Panc1 (cell line): Measurements from ENCODE around the gene FRMD4A. TPM values are rescaled to one million over a fixed set of nuclear protein-coding genes. Genes with fewer than 3 reads are reported as not detected.

ENCODE experiments used
- ATAC-seq: fragments of 200-7000 bp; cut with Tn5 transposase; 2 replicates; pipeline ENCODE4 v1.9.1; 2020; ENCODE audit warnings: mild to moderate bottlenecking, moderate library complexity
- BruUV-seq: library from RNA; stranded (reverse); fragments of 400-500 nt; replicated peaks from 2 replicates; lab custom pipeline; 2021; lab: Mats Ljungman, UMichigan
- CTCF ChIA-PET: fragments of 300-600 bp; sonication (Branson Sonifier 250); formaldehyde crosslinking; loops from one replicate; lab custom pipeline; 2022; ENCODE audit warnings: antibody characterized with exemption; lab: Charles Lee
- POLR2A ChIA-PET: fragments of 300-600 bp; sonication (Branson Sonifier 250); formaldehyde crosslinking; loops from one replicate; lab custom pipeline; 2022; ENCODE audit warnings: antibody characterized with exemption; lab: Charles Lee
- DNase-seq: peaks from one replicate; pipeline ENCODE4 v3.0.0-alpha.2; 2010; ENCODE audit warnings: low read depth, low spot score
- H3K27ac ChIP-seq: 2 replicates; pipeline ENCODE4 v1.5.1; 2011; ENCODE audit warnings: mild to moderate bottlenecking, low read length, inconsistent platforms
- H3K27me3 ChIP-seq: fragments of 200-500 bp; sonication (Bioruptor generic); 2 replicates; pipeline ENCODE4 v1.6.0; 2014; ENCODE audit warnings: low read length, inconsistent platforms; ENCODE audit not compliant: control insufficient read depth, insufficient read depth
- H3K36me3 ChIP-seq: fragments of 200-500 bp; sonication (Bioruptor generic); 2 replicates; pipeline ENCODE4 v1.5.1; 2014; ENCODE audit warnings: inconsistent platforms, mild to moderate bottlenecking, low read length, moderate library complexity; ENCODE audit not compliant: control insufficient read depth, insufficient read depth
- H3K4me1 ChIP-seq: 2 replicates; pipeline ENCODE4 v1.5.1; 2011; ENCODE audit warnings: inconsistent platforms, mild to moderate bottlenecking, low read length, moderate library complexity; ENCODE audit not compliant: control insufficient read depth, insufficient read depth
- H3K4me3 ChIP-seq, 2 experiments: 2 replicates each; pipeline ENCODE4 v1.5.1; 2011 to 2012; ENCODE audit warnings: low read depth in 2 of 2, low read length in 2 of 2, mild to moderate bottlenecking in 2 of 2, inconsistent platforms in 1 of 2, moderate library complexity in 1 of 2
- H3K9me3 ChIP-seq: fragments of 200-500 bp; sonication (Bioruptor generic); 2 replicates; pipeline ENCODE4 v1.5.1; 2014; ENCODE audit warnings: low read depth, mild to moderate bottlenecking, inconsistent platforms, low read length, moderate library complexity; ENCODE audit not compliant: control insufficient read depth, insufficient read depth
- POLR2AphosphoS5 ChIP-seq: IDR thresholded peaks from 2 replicates; pipeline ENCODE4 v1.6.1; 2012; ENCODE audit warnings: mild to moderate bottlenecking, low read depth, low read length, moderate library complexity
- SIN3A ChIP-seq: IDR thresholded peaks from 2 replicates; pipeline ENCODE4 v1.6.1; 2012; ENCODE audit warnings: low read depth, mild to moderate bottlenecking, low read length, moderate library complexity, borderline replicate concordance; ENCODE audit not compliant: insufficient read depth
- TCF7L2 ChIP-seq: IDR thresholded peaks from 2 replicates; pipeline ENCODE4 v1.6.1; 2011; ENCODE audit warnings: mild to moderate bottlenecking, low read depth, low read length, inconsistent platforms
- in situ Hi-C: cut with HindIII; loops from 2 replicates; pipeline ENCODE4 v1.10.0; 2016; ENCODE audit warnings: low sequenced_read_pairs, low pct_unique_long_range_greater_than_20kb
- intact Hi-C: fragments of 100-400 bp; cut with micrococcal nuclease; formaldehyde crosslinking; loops from one replicate; pipeline ENCODE4 v1.10.0; 2022; ENCODE audit not compliant: unreplicated experiment
- total RNA-seq: library from RNA; stranded (reverse); gene quantifications from one replicate; pipeline ENCODE4 v1.2.1, GENCODE V29; 2021; ENCODE audit not compliant: unreplicated experiment
- TF ChIP-seq, protein P1 (sequence below), 2 experiments: IDR thresholded peaks; 2 replicates each; pipeline ENCODE4 v1.6.1; 2011 to 2012; ENCODE audit warnings: low read depth in 2 of 2, control low read depth in 1 of 2, low read length in 1 of 2, mild to moderate bottlenecking in 1 of 2, moderate library complexity in 1 of 2; ENCODE audit not compliant: insufficient read depth in 1 of 2
- TF ChIP-seq, protein P2 (sequence below): fragments of 450-650 bp; IDR thresholded peaks from 2 replicates; pipeline ENCODE4 v1.5.1; 2017; ENCODE audit warnings: mild to moderate bottlenecking

The FRMD4A gene
- total RNA-seq, 1 experiment from 2014 or later = 7.1 TPM

GRCh38 chr10:14066106-14066505 lies 264.6 kb downstream of the FRMD4A start:
- Histone ChIP-seq H3K27me3 (no peaks in the 10 kb centered on the region; the same call in 1 of the 2 replicates), H3K36me3 (no peaks in the 10 kb centered on the region), H3K9me3 (no peaks in the 10 kb centered on the region), H3K4me3 (no peak overlapping the region), H3K4me1 (no peaks in the 10 kb centered on the region), H3K27ac (no peak overlapping the region)
- POLR2A ChIA-PET = no interaction called here
- in situ Hi-C loops = no loop called here
- intact Hi-C loops = no loop called here
- TF ChIP-seq TCF7L2 (no peak), POLR2AphosphoS5 (no peak), SIN3A (no peak)
- TF ChIP-seq, protein P1, sequence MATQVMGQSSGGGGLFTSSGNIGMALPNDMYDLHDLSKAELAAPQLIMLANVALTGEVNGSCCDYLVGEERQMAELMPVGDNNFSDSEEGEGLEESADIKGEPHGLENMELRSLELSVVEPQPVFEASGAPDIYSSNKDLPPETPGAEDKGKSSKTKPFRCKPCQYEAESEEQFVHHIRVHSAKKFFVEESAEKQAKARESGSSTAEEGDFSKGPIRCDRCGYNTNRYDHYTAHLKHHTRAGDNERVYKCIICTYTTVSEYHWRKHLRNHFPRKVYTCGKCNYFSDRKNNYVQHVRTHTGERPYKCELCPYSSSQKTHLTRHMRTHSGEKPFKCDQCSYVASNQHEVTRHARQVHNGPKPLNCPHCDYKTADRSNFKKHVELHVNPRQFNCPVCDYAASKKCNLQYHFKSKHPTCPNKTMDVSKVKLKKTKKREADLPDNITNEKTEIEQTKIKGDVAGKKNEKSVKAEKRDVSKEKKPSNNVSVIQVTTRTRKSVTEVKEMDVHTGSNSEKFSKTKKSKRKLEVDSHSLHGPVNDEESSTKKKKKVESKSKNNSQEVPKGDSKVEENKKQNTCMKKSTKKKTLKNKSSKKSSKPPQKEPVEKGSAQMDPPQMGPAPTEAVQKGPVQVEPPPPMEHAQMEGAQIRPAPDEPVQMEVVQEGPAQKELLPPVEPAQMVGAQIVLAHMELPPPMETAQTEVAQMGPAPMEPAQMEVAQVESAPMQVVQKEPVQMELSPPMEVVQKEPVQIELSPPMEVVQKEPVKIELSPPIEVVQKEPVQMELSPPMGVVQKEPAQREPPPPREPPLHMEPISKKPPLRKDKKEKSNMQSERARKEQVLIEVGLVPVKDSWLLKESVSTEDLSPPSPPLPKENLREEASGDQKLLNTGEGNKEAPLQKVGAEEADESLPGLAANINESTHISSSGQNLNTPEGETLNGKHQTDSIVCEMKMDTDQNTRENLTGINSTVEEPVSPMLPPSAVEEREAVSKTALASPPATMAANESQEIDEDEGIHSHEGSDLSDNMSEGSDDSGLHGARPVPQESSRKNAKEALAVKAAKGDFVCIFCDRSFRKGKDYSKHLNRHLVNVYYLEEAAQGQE (IDR thresholded peaks at IDR 0.05; ENCODE audit: insufficient read depth in 1 of 2, low read depth in 2 of 2, low read length in 1 of 2) = no peak
- TF ChIP-seq, protein P2, sequence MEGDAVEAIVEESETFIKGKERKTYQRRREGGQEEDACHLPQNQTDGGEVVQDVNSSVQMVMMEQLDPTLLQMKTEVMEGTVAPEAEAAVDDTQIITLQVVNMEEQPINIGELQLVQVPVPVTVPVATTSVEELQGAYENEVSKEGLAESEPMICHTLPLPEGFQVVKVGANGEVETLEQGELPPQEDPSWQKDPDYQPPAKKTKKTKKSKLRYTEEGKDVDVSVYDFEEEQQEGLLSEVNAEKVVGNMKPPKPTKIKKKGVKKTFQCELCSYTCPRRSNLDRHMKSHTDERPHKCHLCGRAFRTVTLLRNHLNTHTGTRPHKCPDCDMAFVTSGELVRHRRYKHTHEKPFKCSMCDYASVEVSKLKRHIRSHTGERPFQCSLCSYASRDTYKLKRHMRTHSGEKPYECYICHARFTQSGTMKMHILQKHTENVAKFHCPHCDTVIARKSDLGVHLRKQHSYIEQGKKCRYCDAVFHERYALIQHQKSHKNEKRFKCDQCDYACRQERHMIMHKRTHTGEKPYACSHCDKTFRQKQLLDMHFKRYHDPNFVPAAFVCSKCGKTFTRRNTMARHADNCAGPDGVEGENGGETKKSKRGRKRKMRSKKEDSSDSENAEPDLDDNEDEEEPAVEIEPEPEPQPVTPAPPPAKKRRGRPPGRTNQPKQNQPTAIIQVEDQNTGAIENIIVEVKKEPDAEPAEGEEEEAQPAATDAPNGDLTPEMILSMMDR = no peak
- BruUV-seq = no TSS peak
- DNase-seq = no peak
- CTCF ChIA-PET = no interaction called here
- no peak for ATAC-seq

- ATAC-seq (no peak), DNase-seq (no peak)
- no peaks in the 10 kb centered on the region; the same call in 1 of the 2 replicates for H3K27me3 ChIP-seq
- H3K4me1 ChIP-seq = no peaks in the 10 kb centered on the region
- TF ChIP-seq POLR2AphosphoS5 (no peak), SIN3A (no peak), TCF7L2 (no peak)
- TF ChIP-seq, protein P2 = no peak
- TF ChIP-seq, protein P1 (IDR thresholded peaks at IDR 0.05; ENCODE audit: insufficient read depth in 1 of 2, low read depth in 2 of 2, low read length in 1 of 2) = no peak
- in situ Hi-C loops (no loop called here), intact Hi-C loops (no loop called here)
- H3K4me3 ChIP-seq = no peak overlapping the region
- H3K36me3 ChIP-seq = no peaks in the 10 kb centered on the region
- no peak overlapping the region for H3K27ac ChIP-seq
- no peaks in the 10 kb centered on the region for H3K9me3 ChIP-seq
- POLR2A ChIA-PET = no interaction called here
- CTCF ChIA-PET = no interaction called here
- no TSS peak for BruUV-seq
Observed at GRCh38 chr10:14063531-14064285, 267.0 kb downstream of the FRMD4A start.
